Measurements from ENCODE around the gene PNLIP. TPM values are rescaled to one million over a fixed set of nuclear protein-coding genes. Genes with fewer than 3 reads are reported as not detected.

PNLIP gene
- total RNA-seq, 1 donor from 2014 or later, result not detected

DNA sequence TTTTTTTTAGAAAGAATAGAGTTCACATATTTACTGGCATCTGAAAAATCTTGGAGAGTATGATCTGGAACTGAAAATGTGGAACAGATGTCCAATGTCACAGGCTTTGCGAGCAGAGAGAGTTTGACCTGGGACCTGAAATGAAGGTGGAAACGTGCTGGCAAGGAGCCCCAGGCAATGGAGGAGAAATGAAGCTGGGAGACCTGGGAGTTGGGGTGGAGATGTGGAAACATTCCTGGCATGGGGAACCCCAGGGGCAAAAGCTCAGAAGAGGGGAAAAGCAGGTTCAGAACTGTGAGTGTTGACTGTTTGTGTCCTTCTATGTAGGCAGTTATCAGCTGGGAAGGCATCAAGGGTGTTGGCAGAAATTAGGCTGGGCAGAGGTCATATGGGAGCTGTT, 67.7 kb downstream of the PNLIP start:
- H3K9me3 Mint-ChIP-seq, result no peaks in the 10 kb centered on the region

DNA sequence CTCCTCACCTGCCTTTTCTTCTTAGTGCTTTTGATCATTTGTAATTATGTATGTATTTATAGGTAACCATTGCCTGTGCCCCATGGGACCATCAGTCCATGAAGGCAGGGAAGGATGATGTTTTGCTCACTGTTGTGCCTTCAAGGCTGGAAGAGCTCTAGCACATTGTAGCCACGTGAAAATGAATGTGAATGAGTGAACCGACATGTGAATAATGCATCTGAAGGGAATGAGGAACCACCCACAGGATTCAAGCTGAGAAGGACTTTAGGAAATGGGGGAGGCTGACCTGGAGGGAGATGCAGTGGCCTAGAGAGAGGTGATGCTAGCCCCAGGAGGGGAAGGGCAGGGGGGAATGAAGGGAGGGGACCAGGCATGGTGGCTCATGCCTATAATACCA, 69.1 kb downstream of the PNLIP start:
- no peaks in the 10 kb centered on the region for H3K27me3 Mint-ChIP-seq
- no peak overlapping the region for H3K27ac Mint-ChIP-seq
- H3K36me3 Mint-ChIP-seq (ENCODE audit: low read depth), result no peaks in the 10 kb centered on the region
- DNase-seq, result no peak
- intact Hi-C loops (cut with micrococcal nuclease), result no loop called here
- no peak overlapping the region for H3K4me3 Mint-ChIP-seq
- no peaks in the 10 kb centered on the region for H3K4me1 Mint-ChIP-seq
- H3K9me3 Mint-ChIP-seq, result no peaks in the 10 kb centered on the region

More for the DNA sequence above, 67.7 kb downstream of the PNLIP start:
- DNase-seq, result no peak
- H3K27ac Mint-ChIP-seq, result no peak overlapping the region
- intact Hi-C loops (cut with micrococcal nuclease), result no loop called here
- no peaks in the 10 kb centered on the region for H3K36me3 Mint-ChIP-seq (ENCODE audit: low read depth)
- peaks cover 3% of the 10 kb centered on the region for H3K27me3 Mint-ChIP-seq
- no peaks in the 10 kb centered on the region for H3K4me1 Mint-ChIP-seq
- H3K4me3 Mint-ChIP-seq, result no peak overlapping the region

DNA sequence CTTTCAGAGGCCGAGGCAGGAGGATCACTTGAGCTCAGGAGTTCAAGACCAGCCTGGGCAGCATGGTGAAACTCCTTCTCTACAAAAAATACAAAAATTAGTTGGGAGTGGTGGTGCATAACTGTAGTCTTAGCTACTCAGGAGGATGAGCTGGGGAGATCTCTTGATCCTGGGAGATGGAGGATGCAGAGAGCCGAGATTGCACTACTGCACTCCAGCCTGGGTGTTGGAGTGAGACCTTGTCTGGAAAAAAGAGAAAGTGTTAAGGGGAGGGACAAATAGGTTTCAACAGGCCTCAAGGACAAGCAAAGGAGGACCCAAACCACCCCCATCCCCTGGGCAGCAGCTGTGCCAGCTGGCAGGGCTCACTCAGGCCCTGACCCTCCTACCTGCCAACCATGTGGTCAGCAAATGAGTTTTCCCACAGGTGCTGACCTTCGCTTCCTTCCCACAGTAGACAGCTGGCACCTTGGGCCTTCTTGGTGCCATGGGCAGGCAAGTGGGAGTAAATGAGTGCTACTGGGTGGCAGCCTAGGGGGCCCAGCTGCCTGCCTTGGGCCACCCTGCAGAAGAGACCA, 69.6 kb downstream of the PNLIP start:
- no peak overlapping the region for H3K4me3 Mint-ChIP-seq
- H3K36me3 Mint-ChIP-seq (ENCODE audit: low read depth), result no peaks in the 10 kb centered on the region
- no peak overlapping the region for H3K27ac Mint-ChIP-seq
- no peak for DNase-seq
- H3K27me3 Mint-ChIP-seq, result no peaks in the 10 kb centered on the region
- no peaks in the 10 kb centered on the region for H3K4me1 Mint-ChIP-seq
- no peaks in the 10 kb centered on the region for H3K9me3 Mint-ChIP-seq
- intact Hi-C loops (cut with micrococcal nuclease), result no loop called here

Other genes with a start within 250 kb of the PNLIP start
- not detected in 2 replicates for gene CCDC172, start 221.5 kb upstream of the PNLIP start, total RNA-seq
- not detected in 2 replicates for gene PNLIPRP3, start 118.1 kb upstream of the PNLIP start, total RNA-seq
- not detected in 2 replicates for gene PNLIPRP1, start 45.0 kb downstream of the PNLIP start, total RNA-seq
- gene PNLIPRP2, start 75.0 kb downstream of the PNLIP start, total RNA-seq, result not detected in 2 replicates
- 0.05 TPM in 1 of 2 replicates, not detected in the other for gene HSPA12A, start 196.6 kb downstream of the PNLIP start, total RNA-seq